IMR-90 (cell line): ENCODE results near the gene MSL3B.

Source experiments
- ATAC-seq: fragments of 200-7000 bp; cut with Tn5 transposase; 2 replicates; pipeline ENCODE4 v1.9.1; 2020; ENCODE audit warnings: low read depth, mild to moderate bottlenecking, moderate library complexity
- BruUV-seq: library from RNA; stranded (reverse); fragments of 400-500 nt; replicated peaks from 2 replicates; lab custom pipeline; 2021; lab: Mats Ljungman, UMichigan
- CTCF ChIA-PET: fragments of 300-600 bp; formaldehyde crosslinking; extraction: SDS; loops from one replicate; lab custom pipeline; 2021; ENCODE audit warnings: antibody characterized with exemption; lab: Yijun Ruan, JAX
- POLR2A ChIA-PET: fragments of 300-600 bp; sonication (Branson Sonifier 250); formaldehyde crosslinking; loops from one replicate; lab custom pipeline; 2022; ENCODE audit warnings: antibody characterized with exemption; ENCODE audit not compliant: unreplicated experiment; lab: Charles Lee
- DNase-seq: peaks from one replicate; pipeline ENCODE4 v3.0.0; 2013
- H2AFZ ChIP-seq: replicated peaks from 2 replicates; pipeline ENCODE3; 2013; ENCODE audit warnings: low read length, mild to moderate bottlenecking; ENCODE audit not compliant: poor library complexity
- H2AK5ac ChIP-seq: 2 replicates; pipeline ENCODE4 v1.6.1; 2013; ENCODE audit warnings: low read depth, low read length, inconsistent platforms
- H2AK9ac ChIP-seq: replicated peaks from 2 replicates; pipeline ENCODE3; 2013; ENCODE audit warnings: mild to moderate bottlenecking, low read depth, low read length, moderate library complexity; ENCODE audit not compliant: poor library complexity
- H2BK120ac ChIP-seq: 2 replicates; pipeline ENCODE4 v1.6.1; 2013; ENCODE audit warnings: low read depth, low read length, inconsistent platforms
- H2BK15ac ChIP-seq: 3 replicates; pipeline ENCODE4 v1.6.1; 2013; ENCODE audit warnings: low read depth, low read length, inconsistent platforms
- H2BK20ac ChIP-seq: 2 replicates; pipeline ENCODE4 v1.6.1; 2013; ENCODE audit warnings: low read depth, mild to moderate bottlenecking, inconsistent platforms, low read length, moderate library complexity
- H2BK5ac ChIP-seq: 2 replicates; pipeline ENCODE4 v1.6.1; 2013; ENCODE audit warnings: mild to moderate bottlenecking, low read depth, low read length, inconsistent platforms; ENCODE audit not compliant: poor library complexity, severe bottlenecking
- H3K14ac ChIP-seq: replicated peaks from 2 replicates; pipeline ENCODE4 v1.6.1; 2013; ENCODE audit warnings: low read depth, low read length, inconsistent platforms
- H3K18ac ChIP-seq: 2 replicates; pipeline ENCODE4 v1.6.1; 2013; ENCODE audit warnings: low read depth, low read length, control low read depth
- H3K23ac ChIP-seq: 2 replicates; pipeline ENCODE4 v1.6.1; 2013; ENCODE audit warnings: low read depth, low read length, inconsistent platforms
- H3K27ac ChIP-seq: 2 replicates; pipeline ENCODE4 v1.5.1; 2013; ENCODE audit warnings: mild to moderate bottlenecking, control low read depth, low read length; ENCODE audit not compliant: insufficient read depth
- H3K27me3 ChIP-seq: 2 replicates; pipeline ENCODE4 v1.6.1; 2013; ENCODE audit warnings: low read length; ENCODE audit not compliant: control insufficient read depth, insufficient read depth
- H3K36me3 ChIP-seq: 2 replicates; pipeline ENCODE4 v1.6.1; 2013; ENCODE audit warnings: low read length, mixed read lengths; ENCODE audit not compliant: control insufficient read depth, insufficient read depth
- H3K4ac ChIP-seq: 2 replicates; pipeline ENCODE4 v1.6.1; 2013; ENCODE audit warnings: low read depth, low read length, inconsistent platforms
- H3K4me1 ChIP-seq: 2 replicates; pipeline ENCODE4 v1.6.1; 2013; ENCODE audit warnings: low read length, mixed read lengths; ENCODE audit not compliant: control insufficient read depth, insufficient read depth
- H3K4me2 ChIP-seq: 2 replicates; pipeline ENCODE4 v1.6.1; 2013; ENCODE audit warnings: low read depth, mild to moderate bottlenecking, control low read depth, low read length, moderate library complexity
- H3K4me3 ChIP-seq: 2 replicates; pipeline ENCODE4 v1.5.1; 2013; ENCODE audit warnings: low read depth, mild to moderate bottlenecking, control low read depth, low read length, moderate library complexity; ENCODE audit not compliant: insufficient read depth
- H3K56ac ChIP-seq: 2 replicates; pipeline ENCODE4 v1.6.1; 2013; ENCODE audit warnings: low read length, inconsistent platforms; ENCODE audit not compliant: insufficient read depth; ENCODE audit errors: extremely low read depth
- H3K79me1 ChIP-seq, 2 experiments: 2 replicates each; pipeline ENCODE4 v1.6.1; 2013; ENCODE audit warnings: low read length in 2 of 2, inconsistent platforms in 1 of 2, low read depth in 1 of 2
- H3K9ac ChIP-seq: 2 replicates; pipeline ENCODE4 v1.6.1; 2013; ENCODE audit warnings: low read depth, low read length, control low read depth
- H3K9me1 ChIP-seq: 2 replicates; pipeline ENCODE4 v1.6.1; 2013; ENCODE audit warnings: low read length, inconsistent platforms; ENCODE audit not compliant: insufficient read depth
- H3K9me3 ChIP-seq: 2 replicates; pipeline ENCODE4 v1.6.1; 2013; ENCODE audit warnings: low read length; ENCODE audit not compliant: control insufficient read depth, insufficient read depth
- H4K20me1 ChIP-seq: 2 replicates; pipeline ENCODE4 v1.6.1; 2013; ENCODE audit warnings: low read length, inconsistent platforms; ENCODE audit not compliant: insufficient read depth
- H4K5ac ChIP-seq: 2 replicates; pipeline ENCODE4 v1.6.1; 2013; ENCODE audit warnings: mild to moderate bottlenecking, low read depth, low read length, control low read depth
- H4K8ac ChIP-seq, 2 experiments: 2 replicates each; pipeline ENCODE4 v1.6.1; 2013; ENCODE audit warnings: low read depth in 2 of 2, low read length in 2 of 2, control low read depth in 1 of 2, inconsistent platforms in 1 of 2
- H4K91ac ChIP-seq: 2 replicates; pipeline ENCODE4 v1.6.1; 2013; ENCODE audit warnings: low read depth, low read length, inconsistent platforms; ENCODE audit not compliant: insufficient read depth
- WGBS, 2 experiments: methylation state at CpG; one replicate each; pipeline versions ENCODE4 v1.1.5 to v1.1.7; 2013; ENCODE audit warnings: missing lambda C conversion rate in 2 of 2; ENCODE audit not compliant: insufficient read length in 1 of 2; ENCODE audit errors: extremely low coverage in 2 of 2; 5-methylcytosine and 5-hydroxymethylcytosine counted together
- dilution Hi-C: fragments of 300-500 bp; cut with HindIII; formaldehyde crosslinking; loops from one replicate; pipeline ENCODE4 v1.14.3; 2018; ENCODE audit warnings: low sequenced_read_pairs; ENCODE audit not compliant: unreplicated experiment
- in situ Hi-C: fragments of 300-500 bp; cut with MboI; formaldehyde crosslinking; loops from 3 replicates; pipeline ENCODE4 v1.14.3; 2019; ENCODE audit warnings: low sequenced_read_pairs, inconsistent platforms, mixed read lengths
- intact Hi-C: fragments of 100-400 bp; cut with micrococcal nuclease; formaldehyde crosslinking; loops from 2 replicates; pipeline ENCODE4 v1.10.0; 2022
- TF ChIP-seq, protein P1 (sequence below): fragments of 150-350 bp; IDR thresholded peaks from 2 replicates; pipeline ENCODE4 v1.6.1; 2016; ENCODE audit warnings: low read depth, mild to moderate bottlenecking, low read length, moderate library complexity, borderline replicate concordance
- TF ChIP-seq, protein P2 (sequence below): conservative IDR thresholded peaks from 2 replicates; pipeline ENCODE4 v1.5.1; 2012; ENCODE audit warnings: mild to moderate bottlenecking, low read depth, low read length, improper control_type of control experiment

Gene MSL3B

DNA sequence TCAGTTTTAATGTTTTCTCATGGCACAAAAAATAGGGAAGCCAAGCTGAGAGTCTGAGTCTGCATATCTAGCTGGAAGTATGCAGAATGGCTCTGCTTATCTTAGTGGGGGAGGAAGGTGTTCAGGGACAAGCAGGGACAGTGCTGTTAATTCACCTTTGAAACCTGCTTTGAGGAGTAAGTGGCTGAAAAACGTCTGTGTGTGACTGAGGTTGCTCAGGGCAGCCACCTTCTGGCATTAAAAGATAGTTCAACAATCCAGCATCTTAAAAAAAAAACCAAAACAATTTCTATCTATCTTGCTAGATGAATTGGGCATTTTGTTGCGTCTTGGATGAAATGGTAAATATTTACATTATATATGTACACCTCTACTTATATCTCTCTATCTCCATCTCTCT lies 46.9 kb upstream of the MSL3B start:
- Histone ChIP-seq H3K56ac (no peak overlapping the region), H3K4ac (no peak overlapping the region), H3K9ac (no peak overlapping the region), H2BK5ac (no peak overlapping the region), H3K4me1 (peaks cover 3% of the 10 kb centered on the region; the same call in 1 of the 2 replicates), H3K23ac (no peak overlapping the region), H4K8ac (no peak overlapping the region), H3K79me1 (no peaks in the 10 kb centered on the region), H3K4me3 (no peak overlapping the region), H3K9me3 (no peaks in the 10 kb centered on the region), H3K9me1 (no peaks in the 10 kb centered on the region), H3K36me3 (no peaks in the 10 kb centered on the region), H3K27ac (no peak overlapping the region), H3K14ac (no peak overlapping the region), H2BK15ac (no peak overlapping the region), H2AK5ac (no peak overlapping the region), H2AK9ac (no peak overlapping the region), H4K20me1 (no peaks in the 10 kb centered on the region; the same call in 1 of the 2 replicates), H4K5ac (no peak overlapping the region), H2BK20ac (no peak overlapping the region), H3K4me2 (no peak overlapping the region), H2BK120ac (no peak overlapping the region), H3K18ac (no peak overlapping the region), H3K27me3 (peaks cover 3% of the 10 kb centered on the region), H4K91ac (no peak overlapping the region), H2AFZ (no peak overlapping the region)
- ChIA-PET POLR2A (no interaction called here), CTCF (no interaction called here)
- intact Hi-C loops, result no loop called here
- BruUV-seq, result no TSS peak
- no CpG with 5 or more reads among the region's 2 CpGs for WGBS, 2 experiments
- TF ChIP-seq, protein P1, sequence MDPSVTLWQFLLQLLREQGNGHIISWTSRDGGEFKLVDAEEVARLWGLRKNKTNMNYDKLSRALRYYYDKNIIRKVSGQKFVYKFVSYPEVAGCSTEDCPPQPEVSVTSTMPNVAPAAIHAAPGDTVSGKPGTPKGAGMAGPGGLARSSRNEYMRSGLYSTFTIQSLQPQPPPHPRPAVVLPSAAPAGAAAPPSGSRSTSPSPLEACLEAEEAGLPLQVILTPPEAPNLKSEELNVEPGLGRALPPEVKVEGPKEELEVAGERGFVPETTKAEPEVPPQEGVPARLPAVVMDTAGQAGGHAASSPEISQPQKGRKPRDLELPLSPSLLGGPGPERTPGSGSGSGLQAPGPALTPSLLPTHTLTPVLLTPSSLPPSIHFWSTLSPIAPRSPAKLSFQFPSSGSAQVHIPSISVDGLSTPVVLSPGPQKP, result no peak
- TF ChIP-seq, protein P2, sequence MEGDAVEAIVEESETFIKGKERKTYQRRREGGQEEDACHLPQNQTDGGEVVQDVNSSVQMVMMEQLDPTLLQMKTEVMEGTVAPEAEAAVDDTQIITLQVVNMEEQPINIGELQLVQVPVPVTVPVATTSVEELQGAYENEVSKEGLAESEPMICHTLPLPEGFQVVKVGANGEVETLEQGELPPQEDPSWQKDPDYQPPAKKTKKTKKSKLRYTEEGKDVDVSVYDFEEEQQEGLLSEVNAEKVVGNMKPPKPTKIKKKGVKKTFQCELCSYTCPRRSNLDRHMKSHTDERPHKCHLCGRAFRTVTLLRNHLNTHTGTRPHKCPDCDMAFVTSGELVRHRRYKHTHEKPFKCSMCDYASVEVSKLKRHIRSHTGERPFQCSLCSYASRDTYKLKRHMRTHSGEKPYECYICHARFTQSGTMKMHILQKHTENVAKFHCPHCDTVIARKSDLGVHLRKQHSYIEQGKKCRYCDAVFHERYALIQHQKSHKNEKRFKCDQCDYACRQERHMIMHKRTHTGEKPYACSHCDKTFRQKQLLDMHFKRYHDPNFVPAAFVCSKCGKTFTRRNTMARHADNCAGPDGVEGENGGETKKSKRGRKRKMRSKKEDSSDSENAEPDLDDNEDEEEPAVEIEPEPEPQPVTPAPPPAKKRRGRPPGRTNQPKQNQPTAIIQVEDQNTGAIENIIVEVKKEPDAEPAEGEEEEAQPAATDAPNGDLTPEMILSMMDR, result 0 out of 2 replicates have a peak, but pooled peaks have one; percentile 8
- no peak for ATAC-seq
- dilution Hi-C loops, result no loop called here
- peak; percentile 3 for DNase-seq
- in situ Hi-C loops, result no loop called here
